Neural progenitor cell (in vitro differentiated cells): ENCODE data around the gene CCDC142. TPM values are rescaled to one million over a fixed set of nuclear protein-coding genes. Genes with fewer than 3 reads are reported as not detected.
A peak's percentile ranks its signal among the peaks of the same experiment; 100 is the strongest.

Experiments used
- DNase-seq: peaks from one replicate; pipeline ENCODE4 v3.0.0-alpha.2; 2016; ENCODE audit warnings: low spot score
- H2AFZ ChIP-seq: fragments of 200-600 bp; sonication (generic); replicated peaks from 2 replicates; pipeline ENCODE4 v1.6.1; 2016; ENCODE audit warnings: antibody characterized with exemption
- H3F3A ChIP-seq: fragments of 200-600 bp; sonication (generic); 2 replicates; pipeline ENCODE4 v1.6.1; 2016; ENCODE audit warnings: antibody characterized with exemption, low read depth
- H3K27ac ChIP-seq: fragments of 200-600 bp; sonication (generic); 2 replicates; pipeline ENCODE4 v1.5.1; 2016; ENCODE audit warnings: mild to moderate bottlenecking
- H3K27me3 ChIP-seq: fragments of 200-600 bp; sonication (generic); 2 replicates; pipeline ENCODE4 v1.6.1; 2016; ENCODE audit warnings: mild to moderate bottlenecking, moderate library complexity
- H3K36me3 ChIP-seq: fragments of 200-600 bp; sonication (generic); 2 replicates; pipeline ENCODE4 v1.5.1; 2016
- H3K4me1 ChIP-seq: fragments of 200-600 bp; sonication (generic); 2 replicates; pipeline ENCODE4 v1.6.1; 2016; ENCODE audit warnings: mixed run types
- H3K4me2 ChIP-seq: fragments of 200-600 bp; sonication (generic); 2 replicates; pipeline ENCODE4 v1.6.1; 2016
- H3K4me3 ChIP-seq: fragments of 200-600 bp; sonication (generic); 2 replicates; pipeline ENCODE4 v1.5.1; 2016
- H3K79me2 ChIP-seq: fragments of 200-600 bp; sonication (generic); 2 replicates; pipeline ENCODE4 v1.6.1; 2016; ENCODE audit warnings: low read depth
- H3K9ac ChIP-seq: fragments of 200-600 bp; sonication (generic); 2 replicates; pipeline ENCODE4 v1.6.1; 2016
- H3K9me3 ChIP-seq: fragments of 200-600 bp; sonication (generic); 2 replicates; pipeline ENCODE4 v1.5.1; 2016; ENCODE audit warnings: low read depth
- H4K20me1 ChIP-seq: fragments of 200-600 bp; sonication (generic); 2 replicates; pipeline ENCODE4 v1.6.1; 2016; ENCODE audit warnings: low read depth
- H3K27ac Mint-ChIP-seq: 3 replicates; pipeline ENCODE4 v1.8.0; 2021; ENCODE audit warnings: mixed read lengths
- H3K27me3 Mint-ChIP-seq: 2 replicates; pipeline ENCODE4 v1.8.0; 2022; ENCODE audit warnings: low read depth, mild to moderate bottlenecking, inconsistent platforms, moderate library complexity, mixed read lengths; ENCODE audit not compliant: insufficient read depth
- H3K36me3 Mint-ChIP-seq: 3 replicates; pipeline ENCODE4 v1.8.0; 2021; ENCODE audit warnings: mixed read lengths
- H3K4me1 Mint-ChIP-seq: 3 replicates; pipeline ENCODE4 v1.8.0; 2021; ENCODE audit warnings: mixed read lengths
- H3K4me3 Mint-ChIP-seq: 3 replicates; pipeline ENCODE4 v1.8.0; 2021; ENCODE audit warnings: mild to moderate bottlenecking, moderate library complexity, mixed read lengths
- H3K9me3 Mint-ChIP-seq: 3 replicates; pipeline ENCODE4 v1.8.0; 2020; ENCODE audit warnings: mixed read lengths
- CTCF ChIP-seq: fragments of 200-600 bp; sonication (generic); IDR thresholded peaks from 2 replicates; pipeline ENCODE4 v1.5.1; 2017; ENCODE audit warnings: antibody characterized with exemption, mild to moderate bottlenecking
- EZH2 ChIP-seq: fragments of 200-600 bp; sonication (generic); IDR thresholded peaks from 2 replicates; pipeline ENCODE4 v1.6.1; 2017; ENCODE audit warnings: antibody characterized with exemption, mild to moderate bottlenecking, moderate library complexity
- EZH2phosphoT487 ChIP-seq: fragments of 200-600 bp; sonication (generic); IDR thresholded peaks from 2 replicates; pipeline ENCODE4 v1.6.1; 2017; ENCODE audit warnings: antibody characterized with exemption
- total RNA-seq: library from RNA; depleted of rRNA; stranded (reverse); fragments of >200 nt; gene quantifications from 2 replicates; pipeline ENCODE4 v1.2.3, GENCODE V29; 2015; ENCODE audit warnings: low replicate concordance

CCDC142 gene
- total RNA-seq, result 12.0 and 22.3 TPM in 2 replicates

GRCh38 chr2:74482801-74483674, at the start of gene CCDC142, which contains the start of gene TTC31:
Gene CCDC142, minus strand, starts transcription at chr2:74482998. Its CDS starts 161 bp downstream, at chr2:74482837.
Gene TTC31, plus strand, starts transcription at chr2:74483081. Its CDS starts 15 bp downstream, at chr2:74483096.
- Histone ChIP-seq H3K79me2 (peaks cover 33% of the 10 kb centered on the region), H2AFZ (peak within 1 kb of the TSS; percentile 87), H3K9ac (peak within 1 kb of the TSS; percentile 60), H3K9me3 (no peaks in the 10 kb centered on the region), H3K4me3 (peak within 1 kb of the TSS; percentile 81), H3K4me2 (peak within 1 kb of the TSS; percentile 97), H3K36me3 (no peaks in the 10 kb centered on the region), H3K4me1 (peaks cover 8% of the 10 kb centered on the region), H3K27me3 (no peaks in the 10 kb centered on the region), H3K27ac (no peak within 1 kb of the TSS), H4K20me1 (peaks cover 22% of the 10 kb centered on the region), H3F3A (no peaks in the 10 kb centered on the region)
- Mint-ChIP-seq H3K9me3 (no peaks in the 10 kb centered on the region), H3K27me3 (peaks cover 3% of the 10 kb centered on the region), H3K27ac (peak within 1 kb of the TSS; percentile 99), H3K36me3 (peaks cover 10% of the 10 kb centered on the region), H3K4me3 (peak within 1 kb of the TSS; percentile 100), H3K4me1 (peaks cover 21% of the 10 kb centered on the region)
- TF ChIP-seq CTCF, result peak; percentile 93
- TF ChIP-seq EZH2, result no peak
- DNase-seq, result peak; percentile 97

- Histone ChIP-seq H3F3A (peaks cover 12% of the 10 kb centered on the region), H4K20me1 (no peaks in the 10 kb centered on the region), H3K27me3 (no peaks in the 10 kb centered on the region), H2AFZ (no peak overlapping the region), H3K4me3 (no peak overlapping the region), H3K9me3 (no peaks in the 10 kb centered on the region), H3K36me3 (no peaks in the 10 kb centered on the region), H3K4me1 (peaks cover 16% of the 10 kb centered on the region), H3K9ac (no peak overlapping the region), H3K79me2 (peaks cover 35% of the 10 kb centered on the region), H3K4me2 (no peak overlapping the region), H3K27ac (no peak overlapping the region)
- H3K4me3 Mint-ChIP-seq, result peak overlapping the region; percentile 50
- H3K27me3 Mint-ChIP-seq, result peaks cover 7% of the 10 kb centered on the region
- peaks cover 29% of the 10 kb centered on the region for H3K4me1 Mint-ChIP-seq
- no peak overlapping the region for H3K27ac Mint-ChIP-seq
- H3K9me3 Mint-ChIP-seq, result no peaks in the 10 kb centered on the region
- no peak for DNase-seq
- peaks cover 20% of the 10 kb centered on the region for H3K36me3 Mint-ChIP-seq
- TF ChIP-seq EZH2 (no peak), EZH2phosphoT487 (no peak), CTCF (no peak)
Observed at GRCh38 chr2:74532222-74532621, 49.4 kb upstream of the CCDC142 start.

GRCh38 chr2:74531666-74532065, 48.9 kb upstream of the CCDC142 start:
- Histone ChIP-seq H3K79me2 (peaks cover 35% of the 10 kb centered on the region), H3K27me3 (no peaks in the 10 kb centered on the region), H3K9ac (no peak overlapping the region), H3F3A (peaks cover 12% of the 10 kb centered on the region), H3K4me1 (peaks cover 16% of the 10 kb centered on the region), H2AFZ (no peak overlapping the region), H3K27ac (no peak overlapping the region), H3K36me3 (no peaks in the 10 kb centered on the region), H3K4me2 (no peak overlapping the region), H3K4me3 (no peak overlapping the region), H4K20me1 (no peaks in the 10 kb centered on the region), H3K9me3 (no peaks in the 10 kb centered on the region)
- Mint-ChIP-seq H3K4me3 (peak overlapping the region; percentile 96), H3K9me3 (no peaks in the 10 kb centered on the region), H3K36me3 (peaks cover 26% of the 10 kb centered on the region), H3K27me3 (peaks cover 7% of the 10 kb centered on the region), H3K4me1 (peaks cover 29% of the 10 kb centered on the region), H3K27ac (no peak overlapping the region)
- DNase-seq, result no peak
- TF ChIP-seq CTCF (no peak), EZH2 (no peak), EZH2phosphoT487 (no peak)
